Tibial artery (tissue), 4 donors: ENCODE results near the gene SPDYE4.

Experiments used
- DNase-seq, 2 donors: peaks; one replicate each; pipeline ENCODE4 v3.0.0-alpha.2; 2019
- H3K27ac ChIP-seq, 2 donors: fragments of 200-600 bp; sonication (generic) in 1 of 2; 1 replicate in 1 of 2; 2 replicates in 1 of 2; pipeline ENCODE4 v1.5.1; 2018 to 2019; ENCODE audit warnings: mild to moderate bottlenecking in 1 of 2
- H3K27me3 ChIP-seq, 2 donors: fragments of 200-600 bp; sonication (generic) in 1 of 2; one replicate each; pipeline versions ENCODE4 v1.5.1 to v1.6.0; 2016 to 2019
- H3K36me3 ChIP-seq, 3 donors: fragments of 200-600 bp; sonication (generic) in 2 of 3; one replicate each; pipeline ENCODE4 v1.5.1; 2016 to 2019; ENCODE audit warnings: mild to moderate bottlenecking in 2 of 3
- H3K4me1 ChIP-seq, 4 donors: fragments of 200-600 bp; sonication (generic) in 2 of 4; 1 replicate in 3 of 4; 2 replicates in 1 of 4; pipeline ENCODE4 v1.5.1; 2016 to 2019
- H3K4me3 ChIP-seq, 2 donors: fragments of 200-600 bp; sonication (generic) in 1 of 2; 1 replicate in 1 of 2; 2 replicates in 1 of 2; pipeline ENCODE4 v1.5.1; 2018 to 2019; ENCODE audit warnings: mild to moderate bottlenecking in 2 of 2
- H3K9me3 ChIP-seq, 3 donors: fragments of 200-600 bp; sonication (generic) in 1 of 3; one replicate each; pipeline ENCODE4 v1.5.1; 2016 to 2019
- intact Hi-C: fragments of 100-400 bp; cut with DNase I; formaldehyde crosslinking; loops from one replicate; pipeline ENCODE4 v1.15.0; 2023; ENCODE audit warnings: low total_unique reads
- TF ChIP-seq, protein P1 (sequence below), 2 experiments: fragments of 200-600 bp in 1 of 2; fragments of 450-650 bp in 1 of 2; IDR thresholded peaks; one replicate each; pipeline ENCODE4 v1.5.1; 2017 to 2019; ENCODE audit warnings: antibody characterized with exemption in 2 of 2, mild to moderate bottlenecking in 1 of 2, moderate library complexity in 1 of 2

The SPDYE4 gene

DNA sequence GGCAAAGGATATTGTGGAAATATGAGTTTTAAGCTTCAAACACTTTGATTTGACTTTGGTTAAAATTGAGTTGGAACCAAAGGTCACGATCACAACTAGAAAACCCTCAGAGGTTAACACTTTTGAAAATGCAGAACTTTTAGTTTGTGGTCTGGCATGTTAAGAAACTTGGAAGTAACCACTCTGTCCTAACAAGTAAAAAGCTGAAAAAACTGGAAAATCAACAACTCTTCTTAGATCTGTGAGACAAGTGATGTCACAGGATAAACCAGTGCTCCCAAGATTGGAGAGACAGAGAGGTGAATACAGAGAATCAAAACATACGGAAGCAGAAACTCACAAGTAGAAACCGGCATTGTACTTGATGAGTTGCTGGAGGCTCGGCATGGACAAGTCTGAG lies 23.4 kb upstream of the SPDYE4 start:
- Histone ChIP-seq H3K4me1 (peaks cover 0 to 22% (median 4%) of the 10 kb centered on the region in 4 donors), H3K9me3 (no peaks in the 10 kb centered on the region), H3K27me3 (no peaks in the 10 kb centered on the region), H3K27ac (peak overlapping the region; percentile 6 to 11), H3K4me3 (no peak overlapping the region), H3K36me3 (no peaks in the 10 kb centered on the region)
- DNase-seq = no peak
- intact Hi-C loops = no loop called here
- TF ChIP-seq, protein P1, sequence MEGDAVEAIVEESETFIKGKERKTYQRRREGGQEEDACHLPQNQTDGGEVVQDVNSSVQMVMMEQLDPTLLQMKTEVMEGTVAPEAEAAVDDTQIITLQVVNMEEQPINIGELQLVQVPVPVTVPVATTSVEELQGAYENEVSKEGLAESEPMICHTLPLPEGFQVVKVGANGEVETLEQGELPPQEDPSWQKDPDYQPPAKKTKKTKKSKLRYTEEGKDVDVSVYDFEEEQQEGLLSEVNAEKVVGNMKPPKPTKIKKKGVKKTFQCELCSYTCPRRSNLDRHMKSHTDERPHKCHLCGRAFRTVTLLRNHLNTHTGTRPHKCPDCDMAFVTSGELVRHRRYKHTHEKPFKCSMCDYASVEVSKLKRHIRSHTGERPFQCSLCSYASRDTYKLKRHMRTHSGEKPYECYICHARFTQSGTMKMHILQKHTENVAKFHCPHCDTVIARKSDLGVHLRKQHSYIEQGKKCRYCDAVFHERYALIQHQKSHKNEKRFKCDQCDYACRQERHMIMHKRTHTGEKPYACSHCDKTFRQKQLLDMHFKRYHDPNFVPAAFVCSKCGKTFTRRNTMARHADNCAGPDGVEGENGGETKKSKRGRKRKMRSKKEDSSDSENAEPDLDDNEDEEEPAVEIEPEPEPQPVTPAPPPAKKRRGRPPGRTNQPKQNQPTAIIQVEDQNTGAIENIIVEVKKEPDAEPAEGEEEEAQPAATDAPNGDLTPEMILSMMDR (IDR thresholded peaks at IDR 0.05) = no peak

DNA sequence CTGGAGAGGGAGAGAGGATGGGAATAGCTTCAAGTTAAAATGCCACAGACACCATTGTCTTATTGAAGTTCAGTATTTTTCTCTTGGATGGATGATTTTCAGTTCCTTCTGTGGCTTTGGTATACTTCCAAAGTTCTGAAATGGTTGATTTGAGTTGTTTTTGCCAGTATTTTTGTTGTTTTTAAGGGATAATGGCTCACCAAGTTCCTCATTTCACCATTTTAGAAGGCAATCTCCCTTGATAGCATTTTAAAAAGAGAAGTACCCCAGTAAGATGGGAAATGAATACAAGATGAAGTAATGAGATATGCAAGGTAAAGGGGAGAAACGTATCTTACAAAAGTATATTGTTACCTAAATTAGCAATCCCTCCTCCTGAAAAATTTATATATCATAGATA lies 18.5 kb upstream of the SPDYE4 start:
- Histone ChIP-seq H3K27me3 (no peaks in the 10 kb centered on the region), H3K4me1 (peaks cover 0 to 32% (median 6%) of the 10 kb centered on the region in 4 donors), H3K4me3 (no peak overlapping the region), H3K27ac (peak overlapping the region; percentile 16 to 50), H3K36me3 (no peaks in the 10 kb centered on the region), H3K9me3 (no peaks in the 10 kb centered on the region)
- no peak for DNase-seq
- intact Hi-C loops = no loop called here
- TF ChIP-seq, protein P1 (IDR thresholded peaks at IDR 0.05) = no peak

DNA sequence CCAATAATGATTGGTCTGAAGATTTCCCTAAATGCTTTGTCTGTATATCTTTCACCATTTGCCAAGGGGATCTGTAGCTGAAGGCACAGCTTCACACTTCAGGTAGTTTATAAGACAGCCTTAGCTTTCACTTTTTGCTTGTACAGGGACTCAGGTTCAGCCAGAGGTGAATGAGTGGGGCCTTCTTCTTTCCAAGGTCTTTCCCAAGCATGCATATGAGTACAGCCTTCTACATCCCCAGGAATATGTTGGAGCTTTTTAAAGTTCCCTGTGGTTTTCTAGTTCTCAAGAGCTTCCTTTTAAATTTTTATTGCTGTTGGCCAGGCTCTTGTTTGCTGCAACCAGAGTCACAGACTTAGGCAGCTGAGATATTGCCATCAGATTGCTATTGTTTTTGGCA lies 17.9 kb upstream of the SPDYE4 start:
- intact Hi-C loops = no loop called here
- no peaks in the 10 kb centered on the region for H3K9me3 ChIP-seq
- no peaks in the 10 kb centered on the region for H3K36me3 ChIP-seq
- TF ChIP-seq, protein P1 (IDR thresholded peaks at IDR 0.05) = no peak
- H3K27me3 ChIP-seq = no peaks in the 10 kb centered on the region
- peak overlapping the region; percentile 16 to 50 for H3K27ac ChIP-seq
- DNase-seq = no peak
- H3K4me3 ChIP-seq = no peak overlapping the region
- H3K4me1 ChIP-seq = peaks cover 0 to 32% (median 6%) of the 10 kb centered on the region in 4 donors

DNA sequence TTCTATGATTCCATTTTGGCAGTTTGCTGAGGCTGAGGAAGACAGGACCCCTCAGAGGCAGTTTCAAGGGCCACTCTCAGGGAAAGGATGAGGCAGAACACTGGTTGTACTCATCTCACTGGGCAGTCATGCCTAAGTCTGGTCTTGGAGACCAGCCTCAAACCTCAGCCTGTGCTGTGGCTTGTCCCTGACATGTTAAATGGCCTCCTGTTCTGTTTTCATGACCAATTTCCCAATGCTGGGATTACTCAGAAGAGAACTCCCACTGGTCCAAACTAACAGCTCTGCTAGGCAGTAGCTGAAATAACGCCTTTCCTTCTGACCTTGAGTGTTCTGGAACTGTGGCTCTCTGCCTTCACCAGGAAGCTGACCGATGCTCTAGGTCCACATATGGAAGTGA lies 8.4 kb upstream of the SPDYE4 start:
- Histone ChIP-seq H3K27me3 (no peaks in the 10 kb centered on the region), H3K9me3 (no peaks in the 10 kb centered on the region), H3K36me3 (no peaks in the 10 kb centered on the region), H3K4me1 (no peaks in the 10 kb centered on the region), H3K27ac (no peak overlapping the region), H3K4me3 (no peak overlapping the region)
- TF ChIP-seq, protein P1 (IDR thresholded peaks at IDR 0.05) = no peak
- intact Hi-C loops = no loop called here
- no peak for DNase-seq

DNA sequence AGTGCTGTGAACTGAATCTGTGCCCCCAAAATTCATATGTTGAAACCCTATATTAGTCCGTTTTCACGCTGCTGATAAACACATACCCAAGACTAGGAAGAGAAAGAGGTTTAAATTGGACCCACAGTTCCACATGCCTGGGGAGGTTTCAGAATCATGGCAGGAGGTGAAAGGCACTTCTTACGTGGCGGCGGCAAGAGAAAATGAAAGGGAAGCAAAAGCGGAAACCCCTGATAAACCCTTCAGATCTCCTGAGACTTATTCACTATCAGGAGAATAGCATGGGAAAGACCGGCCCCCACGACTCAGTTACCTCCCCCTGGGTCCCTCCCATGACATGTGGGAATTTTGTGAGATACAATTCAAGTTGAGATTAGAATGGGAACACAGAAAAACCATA lies 3.7 kb upstream of the SPDYE4 start:
- TF ChIP-seq, protein P1 (IDR thresholded peaks at IDR 0.05) = no peak
- Histone ChIP-seq H3K4me1 (no peaks in the 10 kb centered on the region), H3K36me3 (no peaks in the 10 kb centered on the region), H3K27me3 (no peaks in the 10 kb centered on the region), H3K4me3 (no peak overlapping the region), H3K27ac (no peak overlapping the region), H3K9me3 (no peaks in the 10 kb centered on the region)
- intact Hi-C loops = no loop called here
- DNase-seq = no peak

DNA sequence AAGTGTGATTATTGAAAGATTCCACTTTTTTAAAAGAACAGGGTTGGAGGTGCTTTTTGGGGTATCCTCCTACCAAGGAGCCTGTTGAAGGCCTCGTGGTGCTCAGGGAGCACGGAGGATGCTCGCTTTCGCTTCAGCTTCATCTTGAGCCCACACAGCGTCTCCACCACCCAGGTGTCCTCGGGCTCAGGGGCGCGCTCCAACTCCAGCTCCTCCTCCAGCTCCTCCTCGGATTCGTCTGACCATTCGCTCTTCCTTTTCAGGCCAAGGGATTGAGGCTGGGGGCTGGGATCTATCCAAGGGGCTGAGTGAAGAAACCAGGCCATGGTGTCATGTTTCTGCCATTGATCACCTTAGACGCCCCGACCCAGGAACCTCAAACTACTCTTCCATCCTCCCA lies 1.2 kb downstream of the SPDYE4 start:
- TF ChIP-seq, protein P1 (IDR thresholded peaks at IDR 0.05) = no peak
- no peaks in the 10 kb centered on the region for H3K9me3 ChIP-seq
- H3K27ac ChIP-seq = no peak overlapping the region
- H3K27me3 ChIP-seq = no peaks in the 10 kb centered on the region
- no peaks in the 10 kb centered on the region for H3K36me3 ChIP-seq
- intact Hi-C loops = no loop called here
- H3K4me1 ChIP-seq = no peaks in the 10 kb centered on the region
- no peak overlapping the region for H3K4me3 ChIP-seq
- DNase-seq = no peak
